ENCODE data around the gene NANP.

DNA sequence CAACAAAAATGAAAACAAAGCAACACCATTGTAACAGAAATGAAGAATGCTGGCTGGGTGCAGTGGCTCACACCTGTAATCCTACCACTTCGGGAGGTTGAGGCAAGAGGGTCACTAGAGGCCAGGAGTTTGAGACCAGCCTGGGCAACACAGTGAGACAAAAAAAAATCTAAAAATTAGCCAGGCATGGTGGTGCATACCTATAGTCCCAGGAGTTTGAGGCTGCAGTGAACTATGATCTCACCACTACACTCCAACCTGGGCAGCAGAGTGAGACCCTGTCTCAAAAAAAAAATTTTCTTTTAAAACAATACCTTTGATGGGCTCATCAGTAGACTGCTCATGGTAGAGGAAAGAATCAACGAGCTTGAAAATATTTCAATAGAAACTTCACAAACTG, 57.0 kb downstream of the NANP start:
- no peak for TF ChIP-seq POLR2A (IDR thresholded peaks at IDR 0.05)
- TF ChIP-seq, protein P1, sequence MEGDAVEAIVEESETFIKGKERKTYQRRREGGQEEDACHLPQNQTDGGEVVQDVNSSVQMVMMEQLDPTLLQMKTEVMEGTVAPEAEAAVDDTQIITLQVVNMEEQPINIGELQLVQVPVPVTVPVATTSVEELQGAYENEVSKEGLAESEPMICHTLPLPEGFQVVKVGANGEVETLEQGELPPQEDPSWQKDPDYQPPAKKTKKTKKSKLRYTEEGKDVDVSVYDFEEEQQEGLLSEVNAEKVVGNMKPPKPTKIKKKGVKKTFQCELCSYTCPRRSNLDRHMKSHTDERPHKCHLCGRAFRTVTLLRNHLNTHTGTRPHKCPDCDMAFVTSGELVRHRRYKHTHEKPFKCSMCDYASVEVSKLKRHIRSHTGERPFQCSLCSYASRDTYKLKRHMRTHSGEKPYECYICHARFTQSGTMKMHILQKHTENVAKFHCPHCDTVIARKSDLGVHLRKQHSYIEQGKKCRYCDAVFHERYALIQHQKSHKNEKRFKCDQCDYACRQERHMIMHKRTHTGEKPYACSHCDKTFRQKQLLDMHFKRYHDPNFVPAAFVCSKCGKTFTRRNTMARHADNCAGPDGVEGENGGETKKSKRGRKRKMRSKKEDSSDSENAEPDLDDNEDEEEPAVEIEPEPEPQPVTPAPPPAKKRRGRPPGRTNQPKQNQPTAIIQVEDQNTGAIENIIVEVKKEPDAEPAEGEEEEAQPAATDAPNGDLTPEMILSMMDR (IDR thresholded peaks at IDR 0.05): no peak
